Colonic mucosa (tissue), 4 donors: ENCODE results near the gene C2orf68. TPM values are rescaled to one million over a fixed set of nuclear protein-coding genes. Genes with fewer than 3 reads are reported as not detected.
A peak's percentile ranks its signal among the peaks of the same experiment; 100 is the strongest.

ENCODE experiments used
- DNase-seq: peaks from one replicate; pipeline ENCODE4 v3.0.0-alpha.2; 2020
- H3K27ac ChIP-seq: fragments of 200-600 bp; one replicate; pipeline ENCODE4 v1.8.0; 2021
- H3K27me3 ChIP-seq: fragments of 200-600 bp; one replicate; pipeline ENCODE4 v1.8.0; 2021
- H3K36me3 ChIP-seq: fragments of 200-600 bp; one replicate; pipeline ENCODE4 v1.8.0; 2021
- H3K4me1 ChIP-seq: fragments of 200-600 bp; one replicate; pipeline ENCODE4 v1.8.0; 2021; ENCODE audit warnings: mild to moderate bottlenecking
- H3K4me3 ChIP-seq: fragments of 200-600 bp; one replicate; pipeline ENCODE4 v1.8.0; 2021
- H3K9ac ChIP-seq, 2 donors: one replicate each; pipeline ENCODE4 v1.7.0; 2013; ENCODE audit warnings: control low read depth in 2 of 2, low read depth in 2 of 2, low read length in 2 of 2
- H3K9me3 ChIP-seq: fragments of 200-600 bp; one replicate; pipeline ENCODE4 v1.8.0; 2021
- CTCF ChIP-seq: fragments of 200-600 bp; IDR thresholded peaks from one replicate; pipeline ENCODE4 v1.8.0; 2022; ENCODE audit warnings: antibody characterized with exemption, mild to moderate bottlenecking
- intact Hi-C: fragments of 100-400 bp; cut with DNase I; formaldehyde crosslinking; loops from one replicate; pipeline ENCODE4 v1.14.1; 2022
- total RNA-seq, 2 donors: library from RNA; stranded (reverse); fragmentation: NEBNext Ultra II Directional in 1 of 2; extraction: Animal tissue kit (Norgen Biotek cat#: 25700) in 1 of 2; gene quantifications; one replicate each; pipeline ENCODE4 v1.2.1, GENCODE V29; 2021
- donor health status: healthy.
- donor health status: DM: no; HTN: no; CAD: no.
- donor health status: DM: no; HTN: no; CAD: no.

C2orf68 gene
- total RNA-seq, 2 donors from 2014 or later: 36.8 to 40.5 TPM

GRCh38 chr2:85579266-85579935 lies 32.5 kb downstream of the C2orf68 start:
- Histone ChIP-seq H3K4me1 (peaks cover 10% of the 10 kb centered on the region), H3K27ac (peak overlapping the region; percentile 77), H3K4me3 (peak overlapping the region; percentile 56), H3K36me3 (no peaks in the 10 kb centered on the region), H3K9ac (peak overlapping the region in 1 of 2 donors; percentile 90), H3K27me3 (no peaks in the 10 kb centered on the region), H3K9me3 (no peaks in the 10 kb centered on the region)
- no peak for DNase-seq
- intact Hi-C loops: no loop called here
- TF ChIP-seq CTCF: no peak

GRCh38 chr2:85578243-85579180 lies 33.4 kb downstream of the C2orf68 start:
- TF ChIP-seq CTCF: no peak
- intact Hi-C loops: no loop called here
- Histone ChIP-seq H3K4me1 (peaks cover 10% of the 10 kb centered on the region), H3K27me3 (no peaks in the 10 kb centered on the region), H3K9ac (peak overlapping the region; percentile 70 to 90), H3K36me3 (no peaks in the 10 kb centered on the region), H3K9me3 (no peaks in the 10 kb centered on the region), H3K27ac (peak overlapping the region; percentile 77), H3K4me3 (peak overlapping the region; percentile 56)
- peak; percentile 61 for DNase-seq

GRCh38 chr2:85577386-85578242 lies 34.3 kb downstream of the C2orf68 start, which contains the start of gene VAMP8:
Gene VAMP8, plus strand, starts transcription at chr2:85577586. Its CDS starts 61 bp downstream, at chr2:85577647.
- no peaks in the 10 kb centered on the region for H3K36me3 ChIP-seq
- DNase-seq: peak; percentile 93
- TF ChIP-seq CTCF: no peak
- H3K9ac ChIP-seq: peak within 1 kb of the TSS; percentile 70 to 90
- no peaks in the 10 kb centered on the region for H3K27me3 ChIP-seq
- peaks cover 10% of the 10 kb centered on the region for H3K4me1 ChIP-seq
- intact Hi-C loops: no loop called here
- H3K4me3 ChIP-seq: peak within 1 kb of the TSS; percentile 56
- H3K9me3 ChIP-seq: no peaks in the 10 kb centered on the region
- peak within 1 kb of the TSS; percentile 77 for H3K27ac ChIP-seq

- intact Hi-C loops: no loop called here
- Histone ChIP-seq H3K9me3 (no peaks in the 10 kb centered on the region), H3K27ac (peak overlapping the region; percentile 77), H3K4me3 (no peak overlapping the region), H3K27me3 (no peaks in the 10 kb centered on the region), H3K4me1 (peaks cover 10% of the 10 kb centered on the region), H3K9ac (peak overlapping the region in 1 of 2 donors; percentile 90), H3K36me3 (no peaks in the 10 kb centered on the region)
- TF ChIP-seq CTCF: no peak
- DNase-seq: no peak
These were observed 34.8 kb downstream of the C2orf68 start for GRCh38 chr2:85577063-85577385.

- Histone ChIP-seq H3K4me3 (no peak overlapping the region), H3K9ac (no peak overlapping the region), H3K4me1 (peaks cover 10% of the 10 kb centered on the region), H3K9me3 (no peaks in the 10 kb centered on the region), H3K36me3 (no peaks in the 10 kb centered on the region), H3K27me3 (no peaks in the 10 kb centered on the region), H3K27ac (no peak overlapping the region)
- TF ChIP-seq CTCF: no peak
- intact Hi-C loops: no loop called here
- no peak for DNase-seq
These were observed 36.1 kb downstream of the C2orf68 start for GRCh38 chr2:85575739-85576138.
